Stromal cell of bone marrow (primary cell): Measurements from ENCODE around the gene FSD1L.
"Not testable (repeated sequence)": the region's sequence is repeated elsewhere in the genome, so short reads cannot be mapped to it uniquely, and the experiment has no call there.

Experiments
- DNase-seq: peaks from one replicate; pipeline ENCODE4 v3.0.0-alpha.2; 2012; ENCODE audit warnings: low read depth

Gene FSD1L

DNA sequence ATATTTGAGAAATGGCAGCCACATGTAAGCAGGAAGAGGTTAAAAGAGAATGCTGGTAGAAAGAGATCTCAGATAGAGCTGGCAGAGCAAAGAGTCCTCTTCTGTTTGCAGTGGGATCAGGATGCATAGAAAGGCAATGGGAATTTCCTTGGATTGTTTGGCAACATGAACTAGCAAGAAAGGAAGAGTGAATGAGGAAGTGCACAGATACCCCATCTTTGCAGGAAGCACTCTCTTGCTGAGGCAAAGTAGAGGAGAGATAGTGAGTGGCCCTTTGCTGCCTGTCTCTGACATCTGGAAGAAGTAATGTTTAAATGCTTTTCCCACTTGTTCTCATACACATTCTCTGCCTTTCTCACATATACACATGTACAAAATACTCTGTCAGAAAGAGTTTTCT, 124.6 kb downstream of the FSD1L start:
- DNase-seq, result no peak

DNA sequence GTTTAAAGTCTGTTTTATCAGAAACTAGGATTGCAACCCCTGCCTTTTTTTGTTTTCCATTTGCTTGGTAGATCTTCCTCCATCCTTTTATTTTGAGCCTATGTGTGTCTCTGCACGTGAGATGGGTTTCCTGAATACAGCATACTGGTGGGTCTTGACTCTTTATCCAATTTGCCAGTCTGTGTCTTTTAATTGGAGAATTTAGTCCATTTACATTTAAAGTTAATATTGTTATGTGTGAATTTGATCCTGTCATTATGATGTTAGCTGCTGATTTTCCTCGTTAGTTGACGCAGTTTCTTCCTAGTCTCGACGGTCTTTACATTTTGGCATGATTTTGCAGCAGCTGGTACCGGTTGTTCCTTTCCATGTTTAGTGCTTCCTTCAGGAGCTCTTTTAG, 132.1 kb downstream of the FSD1L start:
- not testable (repeated sequence) for DNase-seq

DNA sequence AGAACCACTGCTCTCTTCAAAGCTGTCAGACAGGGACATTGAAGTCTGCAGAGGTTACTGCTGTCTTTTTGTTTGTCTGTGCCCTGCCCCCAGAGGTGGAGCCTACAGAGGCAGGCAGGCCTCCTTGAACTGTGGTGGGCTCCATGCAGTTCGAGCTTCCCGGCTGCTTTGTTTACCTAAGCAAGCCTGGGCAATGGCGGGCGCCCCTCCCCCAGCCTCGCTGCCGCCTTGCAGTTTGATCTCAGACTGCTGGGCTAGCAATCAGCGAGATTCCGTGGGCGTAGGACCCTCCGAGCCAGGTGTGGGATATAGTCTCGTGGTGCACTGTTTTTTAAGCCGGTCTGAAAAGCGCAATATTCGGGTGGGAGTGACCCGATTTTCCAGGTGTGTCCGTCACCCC, 133.7 kb downstream of the FSD1L start:
- DNase-seq, result not testable (repeated sequence)

DNA sequence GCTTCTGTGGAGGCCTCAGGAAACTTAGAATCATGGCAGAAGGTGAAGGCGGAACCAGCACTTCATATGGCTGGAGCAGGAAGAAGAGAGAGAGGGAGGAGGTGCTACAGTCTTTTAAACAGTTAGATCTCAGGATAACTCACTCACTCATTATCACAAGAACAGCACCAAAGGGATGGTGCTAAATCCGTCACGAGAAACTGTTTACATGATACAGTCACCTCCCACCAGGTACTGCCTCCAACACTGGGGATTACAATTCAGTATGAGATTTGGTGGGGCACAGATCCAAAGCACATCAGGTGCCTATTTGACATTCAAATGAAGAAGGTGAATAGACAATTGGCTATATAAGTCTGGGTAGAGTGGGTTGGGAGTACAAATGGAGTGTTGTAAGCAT, 145.3 kb downstream of the FSD1L start:
- no peak for DNase-seq
